Amniotic epithelial cell (primary cell): ENCODE measurements around the gene SCP2.

Source experiments
- DNase-seq: peaks from one replicate; pipeline ENCODE4 v3.0.0-alpha.2; 2010; ENCODE audit warnings: low read depth

The SCP2 gene

GRCh38 chr1:52927212-52928014 is at the start of gene SCP2:
Gene SCP2, plus strand, starts transcription at chr1:52927276. Its CDS starts 121 bp downstream, at chr1:52927397.
- DNase-seq: peak; percentile 48

- no peak for DNase-seq
Measured at GRCh38 chr1:52877554-52877953, 49.5 kb upstream of the SCP2 start.

GRCh38 chr1:52880206-52880605 is 46.9 kb upstream of the SCP2 start:
- DNase-seq: no peak

GRCh38 chr1:52887483-52887882 is 39.6 kb upstream of the SCP2 start:
- no peak for DNase-seq

GRCh38 chr1:52892424-52893215 is 34.5 kb upstream of the SCP2 start:
- DNase-seq: no peak

GRCh38 chr1:52899445-52899894 is 27.6 kb upstream of the SCP2 start:
- DNase-seq: no peak

- no peak for DNase-seq
Measured at GRCh38 chr1:52900402-52900801, 26.7 kb upstream of the SCP2 start.

GRCh38 chr1:52901384-52901783 is 25.7 kb upstream of the SCP2 start:
- DNase-seq: no peak

- DNase-seq: no peak
Measured at GRCh38 chr1:52904208-52904926, 22.7 kb upstream of the SCP2 start.

GRCh38 chr1:52904927-52905698 is 22.0 kb upstream of the SCP2 start:
- DNase-seq: no peak

GRCh38 chr1:52906135-52906603 is 20.9 kb upstream of the SCP2 start:
- DNase-seq: no peak

- DNase-seq: peak; percentile 42
Measured at GRCh38 chr1:52907068-52907811, 19.8 kb upstream of the SCP2 start.

- DNase-seq: no peak
Measured at GRCh38 chr1:52907812-52908153, 19.3 kb upstream of the SCP2 start.

- DNase-seq: no peak
Measured at GRCh38 chr1:52911541-52911940, 15.5 kb upstream of the SCP2 start.

GRCh38 chr1:52913014-52913413 is 14.1 kb upstream of the SCP2 start:
- DNase-seq: no peak

GRCh38 chr1:52913537-52913936 is 13.5 kb upstream of the SCP2 start:
- DNase-seq: no peak

- DNase-seq: no peak
Measured at GRCh38 chr1:52914463-52914862, 12.6 kb upstream of the SCP2 start.

- DNase-seq: no peak
Measured at GRCh38 chr1:52915211-52915854, 11.7 kb upstream of the SCP2 start.

GRCh38 chr1:52915855-52916220 is 11.2 kb upstream of the SCP2 start:
- DNase-seq: no peak

- DNase-seq: no peak
Measured at GRCh38 chr1:52916241-52916975, 10.7 kb upstream of the SCP2 start.
